Panc1 (cell line): Measurements from ENCODE around the gene TCOF1. TPM values are rescaled to one million over a fixed set of nuclear protein-coding genes. Genes with fewer than 3 reads are reported as not detected.

Source experiments
- ATAC-seq: fragments of 200-7000 bp; cut with Tn5 transposase; 2 replicates; pipeline ENCODE4 v1.9.1; 2020; ENCODE audit warnings: mild to moderate bottlenecking, moderate library complexity
- BruUV-seq: library from RNA; stranded (reverse); fragments of 400-500 nt; replicated peaks from 2 replicates; lab custom pipeline; 2021; lab: Mats Ljungman, UMichigan
- CTCF ChIA-PET: fragments of 300-600 bp; sonication (Branson Sonifier 250); formaldehyde crosslinking; loops from one replicate; lab custom pipeline; 2022; ENCODE audit warnings: antibody characterized with exemption; lab: Charles Lee
- POLR2A ChIA-PET: fragments of 300-600 bp; sonication (Branson Sonifier 250); formaldehyde crosslinking; loops from one replicate; lab custom pipeline; 2022; ENCODE audit warnings: antibody characterized with exemption; lab: Charles Lee
- DNase-seq: peaks from one replicate; pipeline ENCODE4 v3.0.0-alpha.2; 2010; ENCODE audit warnings: low read depth, low spot score
- H3K27ac ChIP-seq: 2 replicates; pipeline ENCODE4 v1.5.1; 2011; ENCODE audit warnings: mild to moderate bottlenecking, low read length, inconsistent platforms
- H3K27me3 ChIP-seq: fragments of 200-500 bp; sonication (Bioruptor generic); 2 replicates; pipeline ENCODE4 v1.6.0; 2014; ENCODE audit warnings: low read length, inconsistent platforms; ENCODE audit not compliant: control insufficient read depth, insufficient read depth
- H3K36me3 ChIP-seq: fragments of 200-500 bp; sonication (Bioruptor generic); 2 replicates; pipeline ENCODE4 v1.5.1; 2014; ENCODE audit warnings: inconsistent platforms, mild to moderate bottlenecking, low read length, moderate library complexity; ENCODE audit not compliant: control insufficient read depth, insufficient read depth
- H3K4me1 ChIP-seq: 2 replicates; pipeline ENCODE4 v1.5.1; 2011; ENCODE audit warnings: inconsistent platforms, mild to moderate bottlenecking, low read length, moderate library complexity; ENCODE audit not compliant: control insufficient read depth, insufficient read depth
- H3K4me3 ChIP-seq, 2 experiments: 2 replicates each; pipeline ENCODE4 v1.5.1; 2011 to 2012; ENCODE audit warnings: low read depth in 2 of 2, low read length in 2 of 2, mild to moderate bottlenecking in 2 of 2, inconsistent platforms in 1 of 2, moderate library complexity in 1 of 2
- H3K9me3 ChIP-seq: fragments of 200-500 bp; sonication (Bioruptor generic); 2 replicates; pipeline ENCODE4 v1.5.1; 2014; ENCODE audit warnings: low read depth, mild to moderate bottlenecking, inconsistent platforms, low read length, moderate library complexity; ENCODE audit not compliant: control insufficient read depth, insufficient read depth
- CTCF ChIP-seq: fragments of 450-650 bp; IDR thresholded peaks from 2 replicates; pipeline ENCODE4 v1.5.1; 2017; ENCODE audit warnings: mild to moderate bottlenecking
- POLR2AphosphoS5 ChIP-seq: IDR thresholded peaks from 2 replicates; pipeline ENCODE4 v1.6.1; 2012; ENCODE audit warnings: mild to moderate bottlenecking, low read depth, low read length, moderate library complexity
- REST ChIP-seq, 2 experiments: IDR thresholded peaks; 2 replicates each; pipeline ENCODE4 v1.6.1; 2011 to 2012; ENCODE audit warnings: low read depth in 2 of 2, control low read depth in 1 of 2, low read length in 1 of 2, mild to moderate bottlenecking in 1 of 2, moderate library complexity in 1 of 2; ENCODE audit not compliant: insufficient read depth in 1 of 2
- SIN3A ChIP-seq: IDR thresholded peaks from 2 replicates; pipeline ENCODE4 v1.6.1; 2012; ENCODE audit warnings: low read depth, mild to moderate bottlenecking, low read length, moderate library complexity, borderline replicate concordance; ENCODE audit not compliant: insufficient read depth
- TCF7L2 ChIP-seq: IDR thresholded peaks from 2 replicates; pipeline ENCODE4 v1.6.1; 2011; ENCODE audit warnings: mild to moderate bottlenecking, low read depth, low read length, inconsistent platforms
- in situ Hi-C: cut with HindIII; loops from 2 replicates; pipeline ENCODE4 v1.10.0; 2016; ENCODE audit warnings: low sequenced_read_pairs, low pct_unique_long_range_greater_than_20kb
- intact Hi-C: fragments of 100-400 bp; cut with micrococcal nuclease; formaldehyde crosslinking; loops from one replicate; pipeline ENCODE4 v1.10.0; 2022; ENCODE audit not compliant: unreplicated experiment
- total RNA-seq: library from RNA; stranded (reverse); gene quantifications from one replicate; pipeline ENCODE4 v1.2.1, GENCODE V29; 2021; ENCODE audit not compliant: unreplicated experiment

The TCOF1 gene
- total RNA-seq, 1 experiment from 2014 or later: 92.8 TPM

DNA sequence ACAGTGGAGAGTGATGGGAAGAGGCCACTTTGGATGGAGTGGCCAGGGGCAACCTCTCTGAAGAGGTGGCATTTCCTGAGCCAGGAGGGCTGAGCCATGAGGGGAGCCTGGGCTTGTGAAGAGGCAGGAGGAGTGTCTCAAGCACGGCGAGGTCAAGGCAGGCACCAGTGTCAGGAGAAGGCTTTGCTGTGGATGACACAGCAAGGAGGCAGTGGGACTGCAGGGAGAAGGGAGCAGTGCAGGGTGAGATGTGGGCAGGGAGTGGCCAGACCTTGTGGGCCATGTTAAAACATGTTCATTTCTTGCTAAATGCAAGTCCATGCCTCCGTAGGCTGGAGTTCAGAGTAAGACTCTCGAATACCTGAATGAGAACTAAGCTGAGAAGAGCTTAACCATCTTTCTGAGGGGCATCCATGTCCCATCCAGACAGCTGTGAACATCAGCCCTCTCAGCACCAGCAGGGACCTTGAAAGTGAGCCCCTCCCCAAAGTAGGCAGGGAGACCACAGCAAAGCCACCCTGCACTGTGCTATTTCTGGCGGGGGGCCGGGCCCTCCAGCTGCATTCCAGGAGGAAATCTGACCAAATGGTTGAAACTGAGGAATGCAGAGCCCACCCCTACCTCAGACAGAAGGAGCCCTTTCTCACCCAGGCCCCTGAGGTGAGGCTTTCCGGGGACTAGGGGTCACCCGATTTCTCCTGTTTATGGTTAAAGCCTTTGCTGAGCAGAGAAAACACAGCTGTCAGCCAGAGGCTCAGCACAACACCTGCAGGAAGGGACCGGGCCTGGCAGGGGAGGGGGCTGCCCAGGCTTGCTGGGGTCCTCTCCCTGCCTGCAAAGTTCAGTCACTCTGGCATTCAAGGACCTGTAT is 38.6 kb upstream of the TCOF1 start:
- no TSS peak for BruUV-seq
- DNase-seq (no peak), ATAC-seq (no peak)
- H3K4me3 ChIP-seq: no peak overlapping the region
- ChIA-PET POLR2A (no interaction called here), CTCF (no interaction called here)
- H3K36me3 ChIP-seq: no peaks in the 10 kb centered on the region
- no peaks in the 10 kb centered on the region for H3K27me3 ChIP-seq
- in situ Hi-C loops: no loop called here
- no peaks in the 10 kb centered on the region; the same call in 1 of the 2 replicates for H3K9me3 ChIP-seq
- intact Hi-C loops: no loop called here
- H3K27ac ChIP-seq: peak overlapping the region; percentile 94
- peaks cover 47% of the 10 kb centered on the region for H3K4me1 ChIP-seq
- TF ChIP-seq CTCF (no peak), SIN3A (no peak), POLR2AphosphoS5 (no peak), REST (IDR thresholded peaks at IDR 0.05; ENCODE audit: insufficient read depth in 1 of 2, low read depth in 2 of 2, low read length in 1 of 2) (no peak), TCF7L2 (no peak)

- no peaks in the 10 kb centered on the region for H3K27me3 ChIP-seq
- no peak for ATAC-seq
- H3K27ac ChIP-seq: peak overlapping the region; percentile 94
- H3K4me3 ChIP-seq: no peak overlapping the region
- intact Hi-C loops: no loop called here
- BruUV-seq: no TSS peak
- H3K9me3 ChIP-seq: no peaks in the 10 kb centered on the region; the same call in 1 of the 2 replicates
- H3K4me1 ChIP-seq: peaks cover 47% of the 10 kb centered on the region
- in situ Hi-C loops: no loop called here
- no peaks in the 10 kb centered on the region for H3K36me3 ChIP-seq
- POLR2A ChIA-PET: interaction anchor here (0.7 kb wide), 1 partner anchor 29 kb away, joined by 4 read pairs; no protein-coding TSS in a partner anchor
- no peak for DNase-seq
- TF ChIP-seq CTCF (no peak), POLR2AphosphoS5 (no peak), REST (IDR thresholded peaks at IDR 0.05; ENCODE audit: insufficient read depth in 1 of 2, low read depth in 2 of 2, low read length in 1 of 2) (no peak), SIN3A (no peak), TCF7L2 (no peak)
- CTCF ChIA-PET: no interaction called here
Observed at GRCh38 chr5:150319484-150319790, 38.1 kb upstream of the TCOF1 start.
